Stimulated activated CD4-positive, alpha-beta T cell treated with anti-CD3 and anti-CD28 coated beads, Interleukin-4, amount 100 ng/mL, for 4 hours (primary cell): ENCODE data around the gene MT1B.
A peak's percentile ranks its signal among the peaks of the same experiment; 100 is the strongest.

Experiments
- DNase-seq, 2 experiments: peaks; one replicate each; pipeline ENCODE4 v3.0.0-alpha.2; 2020

The MT1B gene

GRCh38 chr16:56651586-56651985 is at the start of gene MT1B:
MT1B (plus strand) TSS chr16:56651886; CDS start chr16:56651954, 68 bp downstream.
- no peak for DNase-seq

- DNase-seq: peak in 1 of 2 experiments; percentile 14
These were observed 48.1 kb upstream of the MT1B start for GRCh38 chr16:56603589-56603988.

GRCh38 chr16:56604966-56605365 is 46.7 kb upstream of the MT1B start:
- DNase-seq: no peak

- DNase-seq: no peak
These were observed 46.2 kb upstream of the MT1B start for GRCh38 chr16:56605475-56605874.

GRCh38 chr16:56606071-56606475 is 45.6 kb upstream of the MT1B start:
- DNase-seq: no peak

- DNase-seq: no peak
These were observed 45.1 kb upstream of the MT1B start for GRCh38 chr16:56606476-56607108.

GRCh38 chr16:56607109-56607618 is 44.5 kb upstream of the MT1B start:
- no peak for DNase-seq

- DNase-seq: no peak
These were observed 44.0 kb upstream of the MT1B start for GRCh38 chr16:56607675-56608042.

- DNase-seq: peak; percentile 85 to 88
These were observed 43.4 kb upstream of the MT1B start, which contains the start of gene MT2A for GRCh38 chr16:56608043-56608875. MT2A (plus strand) TSS chr16:56608584; CDS start chr16:56608656, 72 bp downstream.

GRCh38 chr16:56608876-56609462 is 42.7 kb upstream of the MT1B start:
- DNase-seq: no peak

GRCh38 chr16:56609463-56609921 is 42.2 kb upstream of the MT1B start:
- DNase-seq: peak; percentile 52 to 77

GRCh38 chr16:56610017-56610608 is 41.6 kb upstream of the MT1B start:
- DNase-seq: peak; percentile 62 to 86

GRCh38 chr16:56610609-56611111 is 41.0 kb upstream of the MT1B start:
- no peak for DNase-seq

GRCh38 chr16:56611281-56611833 is 40.3 kb upstream of the MT1B start:
- no peak for DNase-seq

- no peak for DNase-seq
These were observed 38.0 kb upstream of the MT1B start for GRCh38 chr16:56613706-56614105.

GRCh38 chr16:56614549-56614991 is 37.1 kb upstream of the MT1B start:
- no peak for DNase-seq

- DNase-seq: no peak
These were observed 36.3 kb upstream of the MT1B start for GRCh38 chr16:56615353-56615752.

- no peak for DNase-seq
These were observed 35.0 kb upstream of the MT1B start for GRCh38 chr16:56616608-56617211.

GRCh38 chr16:56617212-56618085 is 34.2 kb upstream of the MT1B start:
- peak; percentile 48 to 61 for DNase-seq

GRCh38 chr16:56618138-56618537 is 33.5 kb upstream of the MT1B start:
- no peak for DNase-seq

- DNase-seq: no peak
These were observed 31.3 kb upstream of the MT1B start for GRCh38 chr16:56620339-56620897.
